ENCODE data around the gene FAHD2A. TPM values are rescaled to one million over a fixed set of nuclear protein-coding genes. Genes with fewer than 3 reads are reported as not detected.
A peak's percentile ranks its signal among the peaks of the same experiment; 100 is the strongest.
"Not testable (repeated sequence)": the region's sequence is repeated elsewhere in the genome, so short reads cannot be mapped to it uniquely, and the experiment has no call there.

The FAHD2A gene, protein sequence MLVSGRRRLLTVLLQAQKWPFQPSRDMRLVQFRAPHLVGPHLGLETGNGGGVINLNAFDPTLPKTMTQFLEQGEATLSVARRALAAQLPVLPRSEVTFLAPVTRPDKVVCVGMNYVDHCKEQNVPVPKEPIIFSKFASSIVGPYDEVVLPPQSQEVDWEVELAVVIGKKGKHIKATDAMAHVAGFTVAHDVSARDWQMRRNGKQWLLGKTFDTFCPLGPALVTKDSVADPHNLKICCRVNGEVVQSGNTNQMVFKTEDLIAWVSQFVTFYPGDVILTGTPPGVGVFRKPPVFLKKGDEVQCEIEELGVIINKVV
- total RNA-seq (2012; rRNA removed) = 21.0 and 22.8 TPM in 2 replicates

DNA sequence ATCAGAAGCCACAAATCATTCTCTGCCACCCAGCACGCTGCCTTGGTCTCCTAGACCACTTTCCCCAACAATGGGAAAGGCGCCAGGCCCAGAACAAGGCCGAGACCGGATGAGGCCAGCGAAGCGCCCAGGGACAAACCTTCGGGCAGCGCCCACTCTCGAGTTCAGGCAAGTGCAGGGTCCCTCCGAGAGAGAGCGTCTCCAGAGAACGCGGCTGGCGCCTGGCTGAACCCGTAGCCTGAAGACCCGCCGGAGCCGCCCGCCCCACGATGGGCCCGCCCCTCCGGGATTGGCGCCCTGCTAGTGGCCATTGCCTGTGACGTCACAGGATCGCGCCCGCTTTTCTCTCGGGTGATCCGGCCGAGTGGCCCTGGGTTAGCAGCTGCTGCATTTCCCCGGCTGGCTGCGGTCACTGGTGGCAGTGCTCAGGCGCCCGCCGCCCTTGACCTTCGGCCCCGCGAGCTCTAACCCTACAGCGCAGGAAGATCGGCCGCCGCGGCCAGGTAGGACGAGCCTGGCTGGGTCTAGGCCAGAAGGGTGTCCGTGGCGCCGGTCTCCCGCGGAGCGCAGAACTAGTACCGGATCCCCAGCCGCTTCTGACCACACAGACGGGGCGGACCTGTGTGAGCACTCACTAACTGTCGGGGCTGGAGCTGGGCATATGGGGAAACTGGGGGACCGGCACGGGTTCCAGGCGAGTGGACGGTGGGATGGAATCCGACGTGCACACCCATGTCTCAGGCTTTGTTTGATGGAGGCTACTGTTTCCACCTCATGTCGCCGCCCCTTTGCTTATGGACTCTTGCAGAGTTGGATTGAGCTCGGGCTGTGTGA, at the start of gene FAHD2A:
TSS of gene FAHD2A (plus strand) at position 339 of the 834 bp plus-strand sequence. CDS start 2,851 bp downstream, outside the sequence.
- H3K4me2 ChIP-seq (ENCODE audit: low read length) = peak within 1 kb of the TSS; percentile 92
- peak within 1 kb of the TSS; percentile 94 for H3K9ac ChIP-seq (ENCODE audit: low read depth, low read length)
- peaks cover 4% of the 10 kb centered on the region for H3K36me3 ChIP-seq (ENCODE audit: insufficient read depth, low read length)
- H3K4me3 ChIP-seq (ENCODE audit: low read length) = peak within 1 kb of the TSS; percentile 92
- H3K9me3 ChIP-seq (replicated peaks; ENCODE audit: low read length) = no peaks in the 10 kb centered on the region
- peaks cover 12% of the 10 kb centered on the region for H3K4me1 ChIP-seq (ENCODE audit: control insufficient read depth, insufficient read depth, low read length)
- no peaks in the 10 kb centered on the region for H3K27me3 ChIP-seq (ENCODE audit: control insufficient read depth, insufficient read depth, low read length)

DNA sequence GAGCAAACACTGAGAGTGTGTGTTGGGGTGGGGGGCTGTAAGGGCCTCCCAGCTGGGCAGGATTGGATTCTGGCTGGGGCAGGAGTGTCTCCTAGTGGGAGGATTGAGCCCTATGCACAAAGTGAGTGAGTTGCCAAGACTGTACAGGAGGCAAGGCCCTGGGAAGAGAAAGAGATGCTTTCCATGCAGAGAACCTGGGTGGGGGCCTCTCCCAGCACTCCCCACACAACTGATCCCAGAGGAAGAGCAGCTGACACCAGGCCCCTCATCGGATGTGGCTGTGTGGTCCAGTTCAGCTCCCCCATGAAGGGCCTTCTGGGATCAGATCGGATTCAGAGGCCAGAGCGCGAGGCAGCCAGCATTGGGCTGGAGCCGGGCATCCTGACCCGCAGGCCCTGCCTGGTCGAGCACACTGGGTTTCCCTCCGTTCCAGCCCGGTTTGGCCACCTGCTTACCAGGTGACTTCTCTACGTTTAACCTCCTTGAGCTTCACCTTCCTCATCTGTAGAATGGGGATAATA, 49.4 kb upstream of the FAHD2A start:
- H3K4me2 ChIP-seq (ENCODE audit: low read length) = no peak overlapping the region
- no peaks in the 10 kb centered on the region for H3K36me3 ChIP-seq (ENCODE audit: insufficient read depth, low read length)
- no peak overlapping the region for H3K9ac ChIP-seq (ENCODE audit: low read depth, low read length)
- H3K4me1 ChIP-seq (ENCODE audit: control insufficient read depth, insufficient read depth, low read length) = no peaks in the 10 kb centered on the region
- peaks cover 3% of the 10 kb centered on the region for H3K9me3 ChIP-seq (replicated peaks; ENCODE audit: low read length)
- H3K27me3 ChIP-seq (ENCODE audit: control insufficient read depth, insufficient read depth, low read length) = no peaks in the 10 kb centered on the region
- H3K4me3 ChIP-seq (ENCODE audit: low read length) = no peak overlapping the region

DNA sequence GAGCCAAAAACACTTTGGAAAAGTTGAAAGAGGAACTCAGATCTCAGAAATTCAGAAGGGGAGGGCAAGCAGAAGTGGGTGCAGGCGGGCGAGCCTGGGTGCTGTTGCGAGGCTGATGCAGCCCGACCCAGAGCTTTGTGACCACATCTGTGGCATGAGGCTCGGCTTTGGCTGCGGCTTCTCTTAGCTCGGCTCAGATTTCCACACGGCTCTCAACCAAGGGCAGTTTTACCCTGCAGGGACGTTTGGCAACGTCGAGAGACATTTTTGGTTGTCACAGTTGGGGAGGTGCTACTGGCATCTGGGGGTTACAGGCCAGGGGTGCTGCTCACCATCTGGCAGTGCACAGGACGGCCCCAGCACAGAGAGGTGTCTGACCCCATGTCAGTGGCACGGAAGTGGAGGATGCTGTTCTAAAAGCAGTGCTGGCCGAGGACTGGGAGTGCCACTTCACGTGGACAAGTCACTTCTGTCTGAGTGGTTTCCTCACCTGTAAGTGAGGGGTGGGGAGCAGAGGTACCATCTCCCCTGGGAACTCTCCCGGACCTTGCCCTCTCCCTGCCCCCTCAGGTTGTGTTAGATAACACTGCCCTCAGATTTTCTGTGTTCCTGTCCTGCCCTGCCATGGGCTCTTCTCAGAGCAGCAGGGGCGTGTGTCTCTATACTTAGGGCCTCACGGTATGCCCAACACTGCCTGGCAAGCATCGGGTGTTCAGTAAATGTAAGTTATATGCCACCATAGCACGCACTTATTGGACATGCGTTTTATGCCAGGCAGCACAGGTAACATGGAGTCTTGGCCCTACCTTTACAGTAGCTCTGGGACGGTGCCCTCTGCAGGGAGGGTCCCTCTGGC, 48.7 kb upstream of the FAHD2A start:
- Histone ChIP-seq H3K9ac (ENCODE audit: low read depth, low read length) (no peak overlapping the region), H3K4me1 (ENCODE audit: control insufficient read depth, insufficient read depth, low read length) (no peaks in the 10 kb centered on the region), H3K4me3 (ENCODE audit: low read length) (no peak overlapping the region), H3K27me3 (ENCODE audit: control insufficient read depth, insufficient read depth, low read length) (no peaks in the 10 kb centered on the region), H3K9me3 (replicated peaks; ENCODE audit: low read length) (peaks cover 3% of the 10 kb centered on the region), H3K4me2 (ENCODE audit: low read length) (no peak overlapping the region), H3K36me3 (ENCODE audit: insufficient read depth, low read length) (no peaks in the 10 kb centered on the region)

DNA sequence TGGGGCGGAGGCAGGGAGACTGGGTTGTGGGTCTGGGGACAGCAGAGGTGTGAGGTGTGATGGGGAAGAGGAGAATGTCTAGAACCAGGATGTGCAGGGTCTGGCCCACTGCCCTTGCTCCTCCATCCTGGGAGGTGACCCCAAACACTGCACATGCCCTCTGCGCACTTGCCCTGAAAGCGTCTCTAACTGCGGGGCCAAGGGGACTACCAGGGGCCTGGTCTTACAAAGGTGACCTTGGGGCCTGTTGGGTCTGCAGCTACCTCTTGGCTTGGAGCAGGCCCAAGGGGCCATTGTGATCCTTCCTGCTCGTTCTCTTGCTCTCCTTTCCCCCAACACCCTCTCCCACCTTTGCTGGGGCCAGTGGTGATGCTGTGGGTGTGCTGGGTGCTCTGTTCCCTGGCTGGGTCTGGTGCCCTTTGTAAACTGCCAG, 48.0 kb upstream of the FAHD2A start:
- H3K27me3 ChIP-seq (ENCODE audit: control insufficient read depth, insufficient read depth, low read length) = no peaks in the 10 kb centered on the region
- peaks cover 3% of the 10 kb centered on the region for H3K9me3 ChIP-seq (replicated peaks; ENCODE audit: low read length)
- H3K4me3 ChIP-seq (ENCODE audit: low read length) = no peak overlapping the region
- peaks cover 4% of the 10 kb centered on the region for H3K4me1 ChIP-seq (ENCODE audit: control insufficient read depth, insufficient read depth, low read length)
- H3K4me2 ChIP-seq (ENCODE audit: low read length) = no peak overlapping the region
- no peak overlapping the region for H3K9ac ChIP-seq (ENCODE audit: low read depth, low read length)
- no peaks in the 10 kb centered on the region for H3K36me3 ChIP-seq (ENCODE audit: insufficient read depth, low read length)

DNA sequence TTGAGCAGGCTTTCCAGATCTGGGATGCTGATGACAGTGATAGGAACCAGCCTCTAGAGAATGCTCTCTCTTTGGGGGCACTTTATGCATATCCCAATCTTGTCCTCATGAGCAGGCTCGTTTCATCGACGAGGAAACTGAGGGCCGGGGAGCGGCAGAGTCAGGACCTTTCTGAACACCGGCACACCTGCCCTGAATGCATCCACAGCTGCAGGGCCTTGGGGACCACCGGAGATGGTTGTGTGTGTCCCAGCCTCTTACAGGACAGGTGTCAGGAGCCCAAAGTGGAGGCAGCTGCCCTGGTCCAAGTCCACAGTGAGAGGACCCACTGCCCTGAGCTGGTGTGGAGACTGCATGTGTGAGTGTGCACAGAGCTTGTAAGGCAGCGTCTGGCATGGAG, 47.6 kb upstream of the FAHD2A start:
- H3K4me1 ChIP-seq (ENCODE audit: control insufficient read depth, insufficient read depth, low read length) = peaks cover 7% of the 10 kb centered on the region
- no peak overlapping the region for H3K9ac ChIP-seq (ENCODE audit: low read depth, low read length)
- no peak overlapping the region for H3K4me3 ChIP-seq (ENCODE audit: low read length)
- no peak overlapping the region for H3K4me2 ChIP-seq (ENCODE audit: low read length)
- H3K36me3 ChIP-seq (ENCODE audit: insufficient read depth, low read length) = no peaks in the 10 kb centered on the region
- no peaks in the 10 kb centered on the region for H3K27me3 ChIP-seq (ENCODE audit: control insufficient read depth, insufficient read depth, low read length)
- H3K9me3 ChIP-seq (replicated peaks; ENCODE audit: low read length) = peaks cover 3% of the 10 kb centered on the region

DNA sequence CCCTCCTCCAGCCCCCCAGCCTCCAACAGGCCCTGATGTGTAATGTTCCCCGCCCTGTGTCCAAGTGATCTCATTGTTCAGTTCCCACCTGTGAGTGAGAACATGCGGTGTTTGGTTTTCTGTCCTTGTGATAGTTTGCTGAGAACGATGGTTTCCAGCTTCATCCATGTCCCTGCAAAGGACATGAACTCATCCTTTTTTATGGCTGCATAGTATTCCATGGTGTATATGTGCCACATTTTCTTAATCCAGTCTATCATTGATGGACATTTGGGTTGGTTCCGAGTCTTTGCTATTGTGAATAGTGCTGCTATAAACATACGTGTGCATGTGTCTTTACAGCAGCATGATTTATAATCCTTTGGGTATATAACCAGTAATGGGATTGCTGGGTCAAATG, 47.0 kb upstream of the FAHD2A start:
- H3K36me3 ChIP-seq (ENCODE audit: insufficient read depth, low read length); H3K9me3 ChIP-seq (replicated peaks; ENCODE audit: low read length); H3K9ac ChIP-seq (ENCODE audit: low read depth, low read length); H3K27me3 ChIP-seq (ENCODE audit: control insufficient read depth, insufficient read depth, low read length); H3K4me3 ChIP-seq (ENCODE audit: low read length); H3K4me2 ChIP-seq (ENCODE audit: low read length); H3K4me1 ChIP-seq (ENCODE audit: control insufficient read depth, insufficient read depth, low read length): not testable (repeated sequence)

DNA sequence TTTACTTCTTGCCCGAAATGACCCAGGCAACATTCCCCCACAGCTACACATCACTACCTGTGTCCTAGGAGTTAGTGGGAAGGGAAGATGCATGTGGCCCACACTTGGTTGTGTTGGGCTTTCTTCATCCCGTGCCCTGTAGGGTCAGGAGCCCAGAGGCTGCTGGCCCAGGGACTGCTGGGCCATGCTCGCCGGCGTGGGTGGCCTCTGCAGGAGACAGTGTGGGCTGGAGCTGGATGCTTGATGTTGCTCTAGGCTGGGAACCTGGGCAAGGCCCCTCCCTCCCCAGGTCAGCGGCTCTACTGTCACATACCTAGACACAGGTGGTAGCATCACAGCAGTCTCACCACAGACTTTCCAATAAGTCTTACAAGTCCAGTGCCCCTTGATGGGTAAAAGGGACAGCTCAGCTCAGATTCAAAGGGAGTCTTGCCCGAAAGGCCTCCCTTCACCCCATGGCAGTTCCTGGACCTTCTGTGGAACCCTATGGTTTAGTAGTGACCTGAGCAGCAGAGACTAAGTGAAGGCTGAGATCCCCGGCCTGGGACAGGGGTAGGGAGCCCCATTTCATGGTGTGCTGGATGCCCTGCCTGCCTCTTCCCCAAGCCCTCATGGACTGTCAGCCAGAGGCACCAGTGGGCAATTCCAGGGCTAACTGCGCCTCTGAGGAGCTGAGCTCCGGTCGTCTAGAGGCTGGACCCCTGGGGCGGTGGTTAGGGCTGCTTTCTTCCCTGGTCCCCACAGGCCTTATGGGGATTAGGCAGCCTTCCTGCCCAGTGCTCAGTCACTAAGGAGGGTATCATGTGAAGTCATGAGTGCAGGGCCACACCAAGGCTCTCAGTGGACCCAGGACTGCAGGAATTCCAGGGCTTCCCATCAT, 45.4 kb upstream of the FAHD2A start:
- H3K9me3 ChIP-seq (replicated peaks; ENCODE audit: low read length) = peaks cover 3% of the 10 kb centered on the region

DNA sequence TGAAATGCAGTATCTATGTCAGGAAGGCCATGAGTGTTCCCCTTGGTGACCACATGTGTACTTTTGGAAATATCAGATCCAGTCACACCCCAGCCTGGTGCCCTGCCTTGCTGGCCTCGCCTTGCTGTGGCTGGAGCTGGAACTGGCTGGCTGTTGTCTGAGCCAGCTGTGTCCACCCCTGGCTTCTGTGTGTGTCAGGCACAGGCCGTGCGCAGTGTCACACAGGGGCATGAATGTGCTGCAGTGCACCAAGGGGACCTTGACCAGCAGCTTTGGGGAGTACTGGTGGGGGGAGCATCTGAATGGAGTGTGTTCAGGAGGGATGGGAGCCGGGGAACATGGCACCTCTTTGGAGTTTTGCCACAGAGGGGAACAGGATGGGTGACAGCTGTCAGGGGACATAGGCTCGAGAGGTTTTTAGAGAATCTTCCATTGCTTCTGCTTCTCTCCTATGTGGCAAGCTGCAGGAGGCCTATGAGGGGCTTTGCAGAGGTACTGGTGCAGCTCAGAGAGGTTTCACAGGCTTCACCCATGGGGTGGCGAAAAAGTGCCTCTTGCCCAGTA, 44.7 kb upstream of the FAHD2A start:
- Histone ChIP-seq H3K9me3 (replicated peaks; ENCODE audit: low read length) (peaks cover 3% of the 10 kb centered on the region), H3K4me1 (ENCODE audit: control insufficient read depth, insufficient read depth, low read length) (peaks cover 7% of the 10 kb centered on the region), H3K9ac (ENCODE audit: low read depth, low read length) (no peak overlapping the region), H3K4me2 (ENCODE audit: low read length) (no peak overlapping the region), H3K4me3 (ENCODE audit: low read length) (no peak overlapping the region), H3K27me3 (ENCODE audit: control insufficient read depth, insufficient read depth, low read length) (no peaks in the 10 kb centered on the region), H3K36me3 (ENCODE audit: insufficient read depth, low read length) (no peaks in the 10 kb centered on the region)

More for the DNA sequence above, 45.4 kb upstream of the FAHD2A start:
- no peak overlapping the region for H3K4me3 ChIP-seq (ENCODE audit: low read length)
- H3K36me3 ChIP-seq (ENCODE audit: insufficient read depth, low read length) = no peaks in the 10 kb centered on the region
- no peak overlapping the region for H3K4me2 ChIP-seq (ENCODE audit: low read length)
- H3K9ac ChIP-seq (ENCODE audit: low read depth, low read length) = no peak overlapping the region
- H3K27me3 ChIP-seq (ENCODE audit: control insufficient read depth, insufficient read depth, low read length) = no peaks in the 10 kb centered on the region
- peaks cover 7% of the 10 kb centered on the region for H3K4me1 ChIP-seq (ENCODE audit: control insufficient read depth, insufficient read depth, low read length)

DNA sequence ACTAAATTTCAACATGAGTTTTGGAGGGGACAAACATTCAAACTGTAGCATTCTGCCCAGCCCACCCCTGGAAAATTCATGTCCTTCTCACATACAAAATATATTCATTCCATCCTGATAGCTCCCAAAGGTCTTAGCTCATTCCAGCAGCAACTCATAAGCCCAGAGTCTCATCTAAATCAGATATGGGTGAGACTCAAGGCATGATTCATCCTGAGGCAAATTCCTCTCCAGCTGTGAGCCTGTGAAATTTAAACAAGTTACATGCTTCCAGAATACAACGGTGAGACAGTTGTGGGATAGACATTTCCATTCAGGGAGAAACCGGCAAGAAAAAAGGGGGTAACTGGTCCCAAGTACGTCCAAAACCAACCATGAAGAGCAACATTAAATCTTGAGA, 43.5 kb upstream of the FAHD2A start:
- Histone ChIP-seq H3K4me2 (ENCODE audit: low read length) (no peak overlapping the region), H3K4me1 (ENCODE audit: control insufficient read depth, insufficient read depth, low read length) (peaks cover 7% of the 10 kb centered on the region), H3K9me3 (replicated peaks; ENCODE audit: low read length) (peaks cover 3% of the 10 kb centered on the region), H3K4me3 (ENCODE audit: low read length) (no peak overlapping the region), H3K27me3 (ENCODE audit: control insufficient read depth, insufficient read depth, low read length) (no peaks in the 10 kb centered on the region), H3K36me3 (ENCODE audit: insufficient read depth, low read length) (no peaks in the 10 kb centered on the region), H3K9ac (ENCODE audit: low read depth, low read length) (no peak overlapping the region)

DNA sequence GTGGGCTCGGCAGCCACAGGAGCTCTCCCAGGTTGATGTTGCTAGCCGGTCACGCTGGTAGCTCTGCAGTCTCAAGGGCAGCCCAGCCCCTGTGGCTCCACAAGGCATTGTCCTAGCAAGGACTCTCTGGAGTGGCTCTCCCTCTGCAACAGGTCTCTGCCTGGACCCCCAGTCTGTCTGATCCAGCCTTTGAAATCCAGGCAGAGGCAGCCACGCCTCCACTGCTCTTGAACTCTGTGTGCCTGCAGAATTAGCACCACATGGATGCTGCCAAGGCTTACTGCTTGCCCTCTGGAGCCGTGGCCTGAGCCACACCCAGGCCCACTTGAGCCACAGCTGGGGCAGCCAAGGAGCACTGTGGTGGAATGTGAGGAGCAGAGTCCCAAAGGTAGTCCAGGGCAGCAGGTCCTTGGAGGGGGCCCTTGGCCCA, 43.0 kb upstream of the FAHD2A start:
- Histone ChIP-seq H3K4me3 (ENCODE audit: low read length) (no peak overlapping the region), H3K9me3 (replicated peaks; ENCODE audit: low read length) (peaks cover 3% of the 10 kb centered on the region), H3K27me3 (ENCODE audit: control insufficient read depth, insufficient read depth, low read length) (no peaks in the 10 kb centered on the region), H3K4me1 (ENCODE audit: control insufficient read depth, insufficient read depth, low read length) (peaks cover 7% of the 10 kb centered on the region), H3K36me3 (ENCODE audit: insufficient read depth, low read length) (no peaks in the 10 kb centered on the region), H3K9ac (ENCODE audit: low read depth, low read length) (no peak overlapping the region), H3K4me2 (ENCODE audit: low read length) (no peak overlapping the region)

All from skeletal muscle satellite cell (primary cell).